HG02588 (cell line): ENCODE measurements around the gene SH3BP4.

Source experiments
- ATAC-seq: cut with Tn5 transposase; IDR thresholded peaks from one replicate; pipeline ENCODE4 v1.9.1; 2021; ENCODE audit warnings: mild to moderate bottlenecking, moderate library complexity; ENCODE audit not compliant: unreplicated experiment

Gene SH3BP4

DNA sequence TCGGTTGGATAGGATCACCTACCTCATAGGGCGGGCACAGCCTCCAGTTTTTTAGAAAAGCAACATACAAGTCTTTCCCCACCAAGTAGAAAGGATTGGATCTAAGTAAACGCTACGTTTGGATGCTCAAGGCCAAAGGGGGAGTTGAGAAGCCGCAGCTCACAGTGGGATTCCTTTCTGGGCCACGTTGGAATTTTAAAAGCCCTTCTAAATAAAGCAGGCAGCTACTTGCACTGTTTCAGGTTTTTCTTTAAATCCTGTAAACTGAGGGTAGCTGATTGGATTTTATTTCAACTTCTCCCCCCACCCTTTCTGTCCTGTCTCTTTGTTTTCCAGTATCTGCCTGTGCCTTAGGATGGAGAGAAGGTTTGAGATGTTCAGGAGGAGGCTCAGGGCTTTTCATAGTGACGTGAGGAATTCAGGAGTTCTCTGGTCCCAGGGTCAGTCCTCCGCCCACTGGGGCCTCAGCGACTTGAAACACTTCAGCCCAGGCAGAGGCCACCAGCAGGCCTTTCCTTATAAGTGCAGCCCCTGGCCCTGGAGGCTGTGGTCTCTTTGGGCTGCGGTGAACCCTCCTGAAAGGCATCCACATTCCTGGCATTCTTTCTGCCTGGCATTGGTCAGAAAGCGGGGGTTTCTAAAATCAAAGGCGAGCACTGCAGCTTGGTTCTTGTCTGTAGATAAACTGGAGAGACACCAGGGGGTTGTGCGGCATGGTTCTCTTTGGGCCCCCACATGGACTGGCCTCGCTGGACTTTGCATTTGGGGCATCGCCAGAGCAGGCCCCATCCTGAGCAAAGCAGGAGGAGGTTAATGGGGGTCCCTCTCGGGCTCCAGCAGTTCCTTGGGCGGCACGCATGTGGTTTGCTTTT lies 44.5 kb downstream of the SH3BP4 start:
- no peak for ATAC-seq

DNA sequence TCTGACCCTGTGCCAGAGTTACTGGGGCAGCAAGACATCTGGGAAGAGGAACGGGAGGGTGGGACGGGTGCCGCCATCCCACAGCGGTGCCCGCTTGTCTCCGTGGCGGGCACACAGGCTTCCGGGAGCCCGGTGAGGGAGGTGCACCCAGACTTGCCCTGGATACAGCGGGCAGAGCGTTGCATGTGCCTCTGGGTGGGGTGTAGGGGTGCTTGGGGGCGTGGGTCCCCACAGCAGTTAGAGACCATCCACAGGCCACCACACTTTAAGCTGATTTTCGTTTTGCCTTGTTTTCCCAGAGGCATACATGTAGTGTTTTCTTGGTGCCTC lies 45.1 kb downstream of the SH3BP4 start:
- no peak for ATAC-seq

DNA sequence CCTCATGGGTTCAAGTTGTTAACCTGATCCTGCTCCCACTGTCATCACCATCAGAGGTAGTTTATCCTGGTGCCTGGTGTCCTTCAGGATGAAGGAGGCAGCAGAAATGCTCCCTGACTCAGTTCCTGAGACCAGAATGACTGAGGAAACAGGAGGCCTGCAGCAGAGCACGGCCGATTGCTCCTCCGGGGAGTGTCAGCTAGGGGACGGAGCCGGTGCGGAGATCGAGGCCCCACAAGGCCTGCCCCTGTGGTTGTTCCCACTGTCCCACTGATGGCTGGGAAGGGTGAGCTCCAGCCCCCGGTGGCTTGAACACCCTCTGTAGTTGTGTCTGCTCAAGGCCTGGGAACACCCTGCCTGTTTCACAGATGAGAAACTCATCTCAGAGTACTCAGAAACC lies 45.6 kb downstream of the SH3BP4 start:
- ATAC-seq, result no peak

DNA sequence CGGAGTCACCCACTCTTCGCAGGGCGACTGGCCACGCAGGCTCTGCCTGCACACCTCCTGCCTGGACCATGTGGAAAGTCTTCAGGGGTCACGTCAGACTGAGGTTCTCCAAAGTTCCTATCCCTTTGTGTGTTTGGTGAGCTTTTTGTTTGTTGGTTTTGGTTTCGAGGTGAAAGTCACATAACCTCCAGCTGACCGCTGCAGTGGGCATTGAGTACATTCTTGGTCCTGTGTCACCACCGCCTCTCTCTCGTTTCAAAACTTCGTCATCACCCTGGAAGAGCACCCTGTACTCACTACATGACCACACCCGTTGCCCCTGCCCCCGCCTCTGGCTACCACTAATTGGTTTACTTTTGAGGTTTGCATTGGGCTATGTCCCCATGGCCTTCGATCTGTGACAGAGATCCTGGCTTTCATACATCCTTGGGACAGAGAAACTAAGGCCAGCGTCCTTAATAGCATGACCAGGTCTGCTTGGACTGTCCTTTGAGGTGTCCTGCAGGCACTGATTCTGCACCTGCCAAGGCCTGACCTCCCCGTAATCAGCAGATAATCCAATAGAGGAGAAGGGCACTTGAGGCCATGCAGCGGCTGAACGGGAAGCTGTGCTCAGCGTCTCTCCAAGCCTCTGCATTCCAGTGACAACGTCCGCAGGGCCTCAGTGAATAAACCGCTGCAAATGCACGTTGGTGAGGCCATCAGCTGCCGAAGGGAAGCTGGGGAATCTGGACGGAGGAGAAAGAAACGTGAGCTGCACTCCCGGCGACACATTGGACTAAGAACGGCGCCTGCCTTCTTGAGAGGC lies 46.8 kb downstream of the SH3BP4 start:
- ATAC-seq, result no peak

DNA sequence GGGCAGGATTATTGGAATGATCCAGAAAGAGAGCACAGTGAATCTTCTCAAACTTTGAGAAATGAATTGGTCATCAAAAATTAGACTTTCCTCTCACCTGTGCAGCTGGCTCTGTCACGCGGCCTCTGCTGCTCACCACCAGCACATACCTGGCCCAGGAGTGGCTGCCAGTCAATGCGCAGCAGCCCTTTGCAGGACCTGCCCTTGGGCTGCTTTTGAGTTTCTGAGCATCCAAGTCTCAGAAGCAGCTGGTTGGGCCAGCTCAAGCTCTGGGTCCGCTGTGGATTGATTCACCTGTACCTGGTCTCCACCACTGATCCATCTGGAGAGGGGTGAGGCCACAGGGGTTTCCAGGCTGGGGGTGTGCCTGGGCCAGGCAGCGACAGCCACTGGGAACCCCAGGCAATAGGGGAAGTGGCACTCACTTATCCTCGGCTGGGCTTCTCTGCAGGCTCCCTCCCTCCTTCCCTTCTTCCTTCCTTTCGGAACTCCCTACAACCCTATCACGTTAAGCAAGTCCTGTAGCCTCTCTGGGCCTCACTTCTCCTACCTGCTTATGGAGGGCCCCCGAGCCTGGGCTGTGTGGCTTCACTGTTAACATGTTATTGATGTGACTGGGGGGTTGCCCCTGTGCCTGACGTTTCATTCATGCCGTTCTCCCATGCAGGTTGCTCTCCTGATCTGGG lies 48.1 kb downstream of the SH3BP4 start:
- no peak for ATAC-seq

DNA sequence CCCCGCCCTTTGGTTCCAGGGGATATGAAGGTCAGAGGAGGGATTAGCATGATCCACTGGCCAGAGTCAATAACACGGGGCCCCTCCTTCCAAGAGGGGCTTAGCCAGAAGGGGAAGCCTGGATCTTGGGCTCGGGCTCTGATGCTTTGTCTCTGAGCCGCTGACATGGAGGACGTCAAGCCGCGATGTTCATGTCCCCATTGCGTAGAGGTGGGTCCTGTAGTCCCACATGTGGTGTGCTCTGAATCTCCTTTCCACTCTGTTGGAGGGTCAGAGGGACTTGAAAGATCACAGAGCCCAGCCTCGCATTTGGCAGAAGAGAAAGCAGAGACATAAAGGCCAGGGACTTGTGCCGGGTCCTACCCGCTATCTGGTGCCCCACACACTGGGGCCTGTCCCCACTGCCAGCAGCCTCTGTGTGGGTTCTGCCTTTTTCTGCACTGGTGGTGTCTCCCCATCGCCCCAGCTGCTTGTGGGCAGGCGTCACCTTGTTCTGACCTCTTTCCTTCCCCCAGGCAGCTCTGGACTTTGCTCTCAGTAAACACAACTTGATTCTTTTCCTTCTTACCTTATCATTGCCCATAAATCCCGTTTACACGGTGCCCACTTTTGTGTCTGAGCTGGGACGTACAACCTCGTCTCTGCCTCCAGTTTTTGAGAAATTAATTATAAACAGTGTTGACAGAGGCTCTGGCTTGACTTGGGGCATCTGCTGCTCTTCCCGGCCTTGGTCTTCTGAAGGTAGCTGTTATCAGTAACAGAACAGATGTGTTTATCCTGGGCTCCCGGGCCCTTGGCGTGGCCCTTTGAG lies 48.8 kb downstream of the SH3BP4 start:
- no peak for ATAC-seq

DNA sequence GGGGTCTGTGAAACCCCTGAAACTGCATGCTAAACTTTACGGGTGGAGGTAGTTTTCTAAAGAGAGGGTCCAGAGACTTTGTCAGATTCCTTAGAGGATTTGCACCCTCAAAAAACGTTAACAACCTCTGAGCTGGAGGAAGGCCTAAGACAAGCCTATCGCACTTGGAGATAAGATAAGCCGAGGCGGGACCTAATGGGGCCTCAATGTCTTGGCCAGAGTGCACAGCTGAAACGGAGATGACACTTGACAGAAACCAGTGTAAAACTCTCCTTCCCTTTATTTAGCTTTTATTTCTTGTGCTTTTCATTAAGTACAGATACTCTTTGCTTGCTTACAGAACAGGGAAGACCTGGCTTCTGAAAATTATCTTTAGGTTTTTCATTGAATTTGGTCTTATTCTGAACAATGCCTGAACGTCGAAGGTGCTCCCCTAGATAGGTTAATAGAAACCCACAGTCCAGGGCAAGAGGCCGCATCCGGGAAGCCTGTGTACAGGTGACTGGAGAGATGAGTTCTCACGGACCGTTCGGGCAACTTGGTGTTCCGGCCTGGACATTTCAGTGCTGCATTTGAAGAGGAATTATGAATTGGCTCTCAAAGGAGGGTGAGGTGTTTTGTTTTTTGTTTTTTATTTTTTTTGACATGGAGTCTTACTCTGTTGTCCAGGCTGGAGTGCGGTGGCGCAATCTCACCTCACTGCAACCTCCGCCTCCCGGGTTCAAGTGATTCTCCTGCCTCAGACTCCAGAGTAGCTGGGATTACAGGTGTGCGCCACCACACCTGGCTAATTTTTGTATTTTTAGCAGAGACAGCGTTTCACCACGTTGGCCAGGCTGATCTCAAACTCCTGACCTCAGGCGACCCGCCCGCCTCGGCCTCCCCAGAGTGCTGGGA lies 49.7 kb downstream of the SH3BP4 start:
- no peak for ATAC-seq

DNA sequence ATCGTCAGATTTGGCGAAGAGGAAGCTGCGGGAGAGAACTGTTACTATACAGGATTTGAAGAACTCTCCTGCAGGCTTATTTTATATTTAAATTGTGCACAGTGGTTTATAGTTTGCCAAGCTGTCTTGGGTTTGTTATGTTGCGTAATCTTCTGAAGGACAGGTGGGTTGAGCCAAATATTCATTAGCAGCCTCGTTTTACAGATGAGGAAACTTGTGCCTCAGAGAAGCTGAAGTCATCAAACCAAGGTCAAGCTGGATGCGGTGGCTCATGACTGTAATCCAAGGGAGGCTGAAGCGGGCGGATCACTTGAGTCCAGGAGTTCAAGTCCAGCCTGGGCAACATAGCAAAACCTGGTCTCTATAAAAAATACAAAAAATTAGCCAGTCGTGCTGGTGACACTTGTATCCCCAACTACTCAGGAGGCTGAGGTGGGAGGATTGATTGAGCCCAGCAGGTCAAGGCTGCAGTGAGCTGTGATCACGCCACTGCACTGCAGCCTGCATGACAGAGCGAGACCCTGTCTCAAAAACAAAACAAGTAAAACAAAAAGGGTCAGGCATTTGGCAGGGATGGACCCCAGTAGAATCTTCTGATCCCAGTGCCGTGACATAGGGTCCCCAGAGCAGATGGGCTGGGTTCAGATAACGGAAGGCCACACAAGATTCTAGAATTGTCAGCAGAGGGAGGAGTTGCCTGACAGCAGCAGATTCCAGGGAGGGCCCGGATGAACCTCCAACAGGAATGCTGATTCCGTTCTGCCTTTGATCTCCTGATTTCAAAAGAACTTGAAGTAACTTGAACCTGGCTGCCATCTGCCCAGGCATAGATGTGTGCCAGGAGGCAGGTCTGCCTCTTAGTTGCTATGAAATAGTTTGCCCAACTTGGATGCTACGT lies 50.6 kb downstream of the SH3BP4 start:
- ATAC-seq, result no peak

DNA sequence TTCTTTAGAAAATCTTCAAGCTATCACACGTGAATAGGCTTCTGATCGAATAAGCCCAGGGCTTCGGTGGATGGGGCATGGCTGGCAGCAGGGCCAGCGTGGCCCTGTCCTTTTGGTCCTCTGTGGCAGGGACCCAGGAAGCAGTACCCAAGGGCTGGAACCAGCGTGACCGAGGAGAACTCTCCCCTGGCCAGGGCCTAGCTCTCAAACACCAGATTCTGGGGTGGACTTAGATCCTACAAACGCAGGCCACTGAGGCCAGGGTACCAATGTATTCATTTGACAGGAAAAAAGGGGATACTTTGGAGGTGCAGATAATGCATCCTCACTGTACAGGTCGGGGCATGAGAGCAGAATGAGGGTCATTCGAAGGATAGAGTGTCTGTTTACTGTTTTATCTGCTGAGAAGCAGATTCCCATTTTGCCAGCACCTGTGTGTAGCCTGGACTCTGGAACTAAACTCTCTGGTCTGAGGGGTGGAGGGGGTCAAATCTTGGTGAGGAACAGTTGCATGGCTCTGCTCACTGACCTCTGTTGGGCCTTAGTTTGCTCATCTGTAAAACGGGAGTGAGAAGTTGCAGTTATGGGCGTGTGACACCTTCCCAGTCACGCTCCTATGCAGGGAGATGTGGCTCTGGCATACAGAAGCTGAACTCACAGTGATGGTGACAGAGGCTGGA lies 51.4 kb downstream of the SH3BP4 start:
- no peak for ATAC-seq

DNA sequence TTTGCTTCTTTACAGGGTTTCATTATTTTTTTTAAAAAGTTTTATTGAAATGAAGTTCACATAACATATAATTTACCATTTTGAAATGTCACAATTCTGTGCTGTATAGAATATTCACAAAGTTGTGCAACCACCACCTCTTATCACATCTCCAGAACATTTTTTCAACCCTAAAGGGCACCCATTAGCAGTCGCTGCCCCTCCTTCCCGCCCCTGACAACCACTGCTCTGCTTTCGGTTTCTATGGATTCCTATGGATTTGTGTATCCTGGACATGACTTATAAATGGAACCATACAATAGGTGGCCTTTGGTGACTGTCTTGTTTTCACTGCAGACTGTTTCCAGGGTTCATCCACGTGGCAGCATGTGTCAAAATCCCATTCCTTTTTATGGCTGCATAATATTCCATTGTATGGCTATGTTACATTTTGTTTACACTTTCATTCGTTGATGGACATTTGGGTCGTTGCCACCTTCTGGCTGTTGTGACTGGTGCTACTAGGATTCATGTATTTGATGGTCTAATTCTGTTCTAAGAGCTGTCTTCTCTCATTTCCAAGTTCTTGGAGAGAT lies 52.6 kb downstream of the SH3BP4 start:
- no peak for ATAC-seq

DNA sequence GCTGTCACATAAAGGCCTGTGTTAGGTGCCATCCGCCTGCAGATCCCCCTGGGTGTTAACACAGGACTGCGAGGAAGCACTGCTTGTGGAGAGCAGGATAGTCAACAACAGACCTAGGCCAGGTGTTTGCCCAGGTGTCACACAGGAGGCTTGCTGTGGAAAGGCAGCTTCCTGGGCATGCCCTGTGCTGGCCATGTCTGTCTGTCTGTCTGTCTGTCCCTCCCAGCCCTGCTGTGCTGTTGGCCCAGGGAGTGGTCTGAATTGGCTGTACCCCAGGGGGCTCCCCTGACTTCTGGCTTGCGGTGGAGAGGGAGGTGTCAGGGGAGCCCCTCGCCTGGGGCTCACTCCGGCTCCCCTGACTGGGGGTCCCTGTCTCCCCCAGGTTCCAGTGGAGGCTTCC lies 53.2 kb downstream of the SH3BP4 start:
- no peak for ATAC-seq

DNA sequence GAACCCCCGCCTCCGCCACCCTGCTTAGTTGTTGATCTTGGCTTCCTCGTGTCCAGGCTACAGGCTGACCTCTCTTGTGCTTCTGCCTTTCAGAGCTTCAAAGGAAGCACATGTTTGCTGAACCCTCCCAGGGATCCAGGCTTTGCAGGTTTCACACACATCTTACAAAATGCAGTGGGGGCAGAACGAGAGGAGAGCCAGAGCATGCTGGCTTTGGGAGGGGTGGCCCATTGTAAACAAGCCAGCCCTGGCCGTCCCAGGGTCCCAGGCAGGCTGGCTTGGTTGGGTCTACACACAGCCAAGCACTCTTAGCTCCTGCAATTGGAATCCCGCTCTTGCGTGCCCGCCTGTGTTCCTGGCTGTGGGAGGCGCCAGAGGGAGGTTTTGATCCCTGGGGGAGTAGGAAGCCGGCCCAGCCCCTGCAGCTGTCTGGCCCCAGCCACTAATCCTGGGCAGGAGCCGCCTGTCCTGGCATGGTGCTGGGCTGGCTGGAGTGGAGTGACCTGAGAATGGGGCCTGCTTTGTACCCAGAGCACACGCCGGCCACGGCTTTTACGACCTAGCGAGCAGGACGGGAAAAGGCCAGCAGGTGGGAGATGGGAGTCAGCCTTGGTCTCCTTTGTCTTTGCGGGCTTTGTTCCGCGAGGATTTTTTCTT lies 53.9 kb downstream of the SH3BP4 start:
- no peak for ATAC-seq

DNA sequence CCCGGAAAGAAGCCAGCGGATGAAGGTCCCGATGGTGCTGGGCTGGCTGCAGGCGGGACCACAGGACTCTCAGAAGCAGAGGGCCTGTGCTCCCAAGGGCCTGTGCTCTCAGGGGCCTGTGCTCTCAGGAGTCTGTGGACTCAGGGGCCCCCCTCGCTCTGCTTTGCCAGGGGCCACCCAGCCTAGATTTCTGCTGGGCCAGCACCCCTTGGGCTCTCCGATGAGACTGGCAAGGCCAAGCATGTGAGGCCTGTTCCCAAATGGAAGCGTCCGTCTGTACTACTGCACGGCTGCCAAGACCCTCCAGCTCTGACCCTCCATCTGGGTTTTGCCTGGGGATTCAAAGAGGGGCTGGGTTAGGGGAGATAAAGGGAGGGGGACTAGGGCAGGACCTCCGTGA lies 54.6 kb downstream of the SH3BP4 start:
- no peak for ATAC-seq

DNA sequence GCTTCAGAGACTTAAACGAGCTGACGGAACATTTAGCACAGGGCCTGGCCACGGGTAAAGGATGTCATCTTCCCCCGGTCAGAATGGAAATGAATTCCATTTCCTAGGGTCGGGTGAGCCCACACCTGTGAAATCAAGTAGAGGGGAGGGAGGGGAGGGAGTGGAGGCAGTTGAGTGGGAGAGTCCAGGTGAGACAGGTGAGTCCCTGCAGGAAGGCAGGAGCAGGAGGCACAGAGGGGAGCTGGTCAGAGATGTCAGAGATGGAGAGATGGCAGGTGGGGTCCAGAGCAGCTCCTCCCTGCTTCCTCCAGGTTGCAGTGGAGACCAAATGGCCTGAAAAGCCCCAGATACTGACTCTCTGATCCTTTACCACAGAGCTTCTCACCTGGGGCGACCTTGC lies 55.2 kb downstream of the SH3BP4 start:
- ATAC-seq, result no peak

DNA sequence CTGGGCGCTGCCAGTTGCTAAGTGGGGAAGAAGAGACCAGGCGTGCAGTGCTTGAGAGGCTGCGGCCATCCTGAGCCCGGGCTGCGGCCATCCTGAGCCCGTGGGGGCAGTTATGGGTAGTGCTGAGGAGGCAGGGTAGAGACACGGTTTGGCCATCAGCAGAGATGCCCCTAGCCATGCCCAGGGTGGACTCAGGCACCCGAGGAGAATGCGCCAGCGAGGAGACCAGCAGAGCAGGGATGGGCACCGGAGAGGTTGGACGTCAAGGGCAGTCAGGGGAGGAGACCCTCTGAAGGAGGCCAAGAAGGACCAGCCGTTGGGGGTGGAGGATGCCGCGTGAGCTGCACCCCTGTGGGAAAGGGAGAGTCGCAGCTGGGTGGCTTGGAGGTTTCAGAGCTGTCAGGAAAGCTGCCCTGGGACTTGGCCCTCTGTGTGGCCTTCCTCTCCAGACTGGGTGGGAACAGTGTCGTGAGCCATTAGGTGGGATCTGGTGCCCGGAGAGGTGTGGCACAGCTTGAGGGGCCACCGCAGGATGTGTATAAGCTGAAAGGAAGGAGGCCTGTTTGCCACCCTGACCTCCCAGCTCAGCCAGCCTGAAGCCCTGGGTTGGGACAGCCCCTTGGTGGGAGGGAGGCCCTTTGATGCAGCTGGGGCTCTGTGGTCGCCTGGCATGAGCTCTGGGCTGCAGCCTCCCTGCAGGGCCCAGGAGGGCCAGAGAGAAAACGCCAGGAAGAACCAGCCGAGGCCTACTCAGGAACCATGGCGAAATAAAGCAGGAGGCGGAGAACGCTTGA lies 56.0 kb downstream of the SH3BP4 start:
- no peak for ATAC-seq

DNA sequence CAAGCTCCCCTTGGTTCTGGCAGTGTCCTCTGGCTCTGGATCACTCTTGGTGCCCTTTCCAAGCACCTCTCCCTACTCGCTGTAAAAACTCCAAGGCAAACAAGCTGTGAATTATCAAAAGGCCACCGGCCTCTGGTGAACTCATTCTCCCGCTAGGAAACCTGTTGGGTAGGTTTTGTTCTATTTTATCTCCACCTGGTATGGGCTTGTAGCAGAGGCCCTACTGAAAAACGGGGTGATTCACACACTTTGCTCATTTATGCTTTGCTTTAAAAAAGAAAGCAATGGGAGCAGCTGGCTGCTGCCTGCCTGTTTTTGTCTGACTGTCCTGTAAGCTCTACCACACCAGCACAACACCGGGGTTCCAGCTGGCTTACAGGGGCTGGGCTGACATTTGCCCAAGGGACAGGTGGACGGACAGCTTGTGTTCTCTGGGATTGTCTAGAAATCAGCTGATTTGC lies 56.8 kb downstream of the SH3BP4 start:
- ATAC-seq, result no peak

DNA sequence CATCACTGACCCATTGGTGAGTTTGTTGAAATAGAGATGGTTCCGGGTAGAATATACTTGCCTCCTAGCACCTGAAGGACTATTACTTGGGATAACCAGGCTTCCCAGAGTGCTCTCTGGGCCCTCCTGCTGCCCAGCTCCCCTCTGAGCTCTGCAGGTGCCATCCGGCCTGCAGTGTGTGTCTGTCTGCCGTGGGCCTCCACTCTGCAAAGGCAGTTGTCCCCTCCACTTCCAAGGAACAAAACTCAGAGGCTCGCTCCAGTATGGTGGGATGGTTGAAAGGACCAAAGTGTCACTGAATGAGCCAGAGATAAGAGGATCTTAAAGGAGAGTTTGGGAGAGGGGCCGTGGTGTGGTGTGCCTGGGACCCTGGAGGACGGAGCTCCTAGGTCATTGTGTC lies 57.3 kb downstream of the SH3BP4 start:
- no peak for ATAC-seq
